Ovary (tissue), 9 donors: ENCODE data around the gene BGN. TPM values are rescaled to one million over a fixed set of nuclear protein-coding genes. Genes with fewer than 3 reads are reported as not detected.

Experiments used
- DNase-seq, 5 donors: peaks; one replicate each; pipeline ENCODE4 v3.0.0-alpha.2; 2019 to 2020
- H3K27ac ChIP-seq, 2 donors: fragments of 200-600 bp; one replicate each; pipeline versions ENCODE4 v1.5.1 to v1.8.0; 2019 to 2022
- H3K27me3 ChIP-seq: fragments of 200-600 bp; one replicate; pipeline ENCODE4 v1.8.0; 2022
- H3K36me3 ChIP-seq: fragments of 200-600 bp; sonication (generic); one replicate; pipeline ENCODE4 v1.5.1; 2019
- H3K4me1 ChIP-seq: one replicate; pipeline ENCODE4 v1.8.1; 2013; ENCODE audit warnings: mild to moderate bottlenecking, moderate library complexity; ENCODE audit not compliant: insufficient read depth
- H3K4me3 ChIP-seq: fragments of 200-600 bp; sonication (generic); one replicate; pipeline ENCODE4 v1.5.1; 2017
- H3K9me3 ChIP-seq, 2 donors: fragments of 200-600 bp in 1 of 2; sonication (generic) in 1 of 2; one replicate each; pipeline versions ENCODE4 v1.5.1 to v1.8.1; 2013 to 2019; ENCODE audit warnings: mild to moderate bottlenecking in 1 of 2, moderate library complexity in 1 of 2
- CTCF ChIP-seq, 3 donors: fragments of 450-650 bp in 2 of 3; fragments of 200-600 bp in 1 of 3; IDR thresholded peaks; one replicate each; pipeline versions ENCODE4 v1.5.1 to v1.8.0; 2016 to 2022; ENCODE audit warnings: antibody characterized with exemption in 3 of 3, mild to moderate bottlenecking in 1 of 3
- EP300 ChIP-seq: sonication (generic); formaldehyde crosslinking; IDR thresholded peaks from one replicate; pipeline ENCODE4 v1.6.1; 2017; ENCODE audit warnings: antibody characterized with exemption
- POLR2A ChIP-seq: fragments of 450-650 bp; IDR thresholded peaks from one replicate; pipeline ENCODE4 v1.6.1; 2017; ENCODE audit warnings: antibody characterized with exemption, mild to moderate bottlenecking, moderate library complexity
- WGBS, 3 donors: extraction: QIAGEN DNeasy Blood & Tissue Kit in 1 of 3; methylation state at CpG; one replicate each; pipeline versions ENCODE4 v1.1.5 to v1.1.7; 2013 to 2017; 5-methylcytosine and 5-hydroxymethylcytosine counted together
- intact Hi-C, 4 donors: fragments of 100-400 bp; cut with DNase I; formaldehyde crosslinking; loops; one replicate each; pipeline versions ENCODE4 v1.11.0 to v1.15.1; 2022 to 2023
- polyA plus RNA-seq, 2 donors: library from polyadenylated mRNA; stranded (reverse); fragments of 200-250 nt in 1 of 2; fragments of 350-450 nt in 1 of 2; fragmentation: Illumina TruSeq in 1 of 2; extraction: RNeasy Lipid Tissue Mini Kit (QIAGEN cat#74804) in 1 of 2; gene quantifications; one replicate each; pipeline ENCODE4 v1.2.3, GENCODE V29; 2013 to 2014
- total RNA-seq, 7 donors: library from RNA; depleted of rRNA in 2 of 7; stranded (reverse); fragments of >200 nt in 2 of 7; fragmentation: NEBNext Ultra II Directional in 3 of 7; extraction: Animal tissue kit (Norgen Biotek cat#: 25700) in 3 of 7; gene quantifications; one replicate each; pipeline versions ENCODE4 v1.1.0 to v1.2.4, GENCODE V29; 2016 to 2023
- donor health status: DM: no; HTN: no; CAD: no; lungs with moderate emphysema.
- donor health status: DM: no; HTN: no; CAD: no.
- donor health status: Bipolar disorder and iron deficiency.
- donor health status: DM: yes; HTN: yes; CAD: no.
- donor health status: DM: no; HTN: no; CAD: no.
- donor health status: DM: yes; HTN: yes; CAD: no.

BGN gene
- total and polyA plus RNA-seq, 9 donors, result 10.0 to 81.7 (median 48.5) TPM

GRCh38 chrX:153527208-153527607 lies 32.4 kb downstream of the BGN start:
- WGBS, 3 donors, result 69 to 79% (median 75%) methylated on average over 15 of the region's 15 CpGs
- intact Hi-C loops, result no loop called here

GRCh38 chrX:153530411-153531129 lies 35.8 kb downstream of the BGN start:
- Histone ChIP-seq H3K4me3 (no peak overlapping the region), H3K27me3 (no peaks in the 10 kb centered on the region), H3K27ac (no peak overlapping the region), H3K4me1 (no peaks in the 10 kb centered on the region), H3K36me3 (no peaks in the 10 kb centered on the region), H3K9me3 (no peaks in the 10 kb centered on the region)
- TF ChIP-seq POLR2A (no peak), CTCF (IDR thresholded peaks at IDR 0.05) (no peak), EP300 (no peak)
- no peak for DNase-seq
- 67 to 76% (median 69%) methylated on average over 14 to 20 of the region's 20 CpGs for WGBS, 3 donors
- intact Hi-C loops, result no loop called here

More at GRCh38 chrX:153527208-153527607, 32.4 kb downstream of the BGN start:
- no peaks in the 10 kb centered on the region for H3K36me3 ChIP-seq
- TF ChIP-seq CTCF (IDR thresholded peaks at IDR 0.05) (no peak), POLR2A (no peak), EP300 (no peak)
- no peaks in the 10 kb centered on the region for H3K27me3 ChIP-seq
- no peaks in the 10 kb centered on the region for H3K4me1 ChIP-seq
- H3K9me3 ChIP-seq, result no peaks in the 10 kb centered on the region
- H3K4me3 ChIP-seq, result no peak overlapping the region
- no peak overlapping the region for H3K27ac ChIP-seq
- no peak for DNase-seq

GRCh38 chrX:153533091-153533490 lies 38.3 kb downstream of the BGN start:
- H3K4me3 ChIP-seq, result no peak overlapping the region
- H3K9me3 ChIP-seq, result no peaks in the 10 kb centered on the region
- H3K36me3 ChIP-seq, result no peaks in the 10 kb centered on the region
- intact Hi-C loops, result no loop called here
- TF ChIP-seq POLR2A (no peak), CTCF (IDR thresholded peaks at IDR 0.05) (no peak), EP300 (no peak)
- WGBS, 3 donors, result 62 to 79% (median 62%) methylated on average over 15 of the region's 15 CpGs
- no peak for DNase-seq
- H3K4me1 ChIP-seq, result no peaks in the 10 kb centered on the region
- no peak overlapping the region for H3K27ac ChIP-seq
- H3K27me3 ChIP-seq, result no peaks in the 10 kb centered on the region

- Histone ChIP-seq H3K4me1 (no peaks in the 10 kb centered on the region), H3K27me3 (no peaks in the 10 kb centered on the region), H3K27ac (no peak overlapping the region), H3K4me3 (no peak overlapping the region), H3K36me3 (no peaks in the 10 kb centered on the region), H3K9me3 (no peaks in the 10 kb centered on the region)
- no peak for DNase-seq
- intact Hi-C loops, result no loop called here
- TF ChIP-seq POLR2A (no peak), CTCF (IDR thresholded peaks at IDR 0.05) (no peak), EP300 (no peak)
- WGBS, 3 donors, result 62 to 75% (median 74%) methylated on average over 11 of the region's 11 CpGs
These were observed 42.3 kb downstream of the BGN start for GRCh38 chrX:153537080-153537479.
